Effector memory CD4-positive, alpha-beta T cell (primary cell): Measurements from ENCODE around the gene ANKRD33.

Experiments used
- DNase-seq, 3 donors: peaks; one replicate each; pipeline ENCODE4 v3.0.0-alpha.2; 2020
- H3K27ac ChIP-seq: 2 replicates; pipeline ENCODE4 v1.7.0; 2013; ENCODE audit warnings: mild to moderate bottlenecking, low read length, moderate library complexity; ENCODE audit not compliant: insufficient read depth, poor library complexity, severe bottlenecking
- H3K27me3 ChIP-seq: replicated peaks from 2 replicates; pipeline ENCODE4 v1.7.0; 2013; ENCODE audit warnings: mild to moderate bottlenecking, low read length; ENCODE audit not compliant: insufficient read depth, control insufficient read depth, poor library complexity, severe bottlenecking
- H3K36me3 ChIP-seq: 2 replicates; pipeline ENCODE4 v1.7.0; 2013; ENCODE audit warnings: mild to moderate bottlenecking, low read length, moderate library complexity; ENCODE audit not compliant: control insufficient read depth, insufficient read depth
- H3K4me1 ChIP-seq: 2 replicates; pipeline ENCODE4 v1.7.0; 2013; ENCODE audit warnings: low read length, mild to moderate bottlenecking; ENCODE audit not compliant: control insufficient read depth, insufficient read depth, poor library complexity, severe bottlenecking
- H3K4me3 ChIP-seq: 2 replicates; pipeline ENCODE4 v1.7.0; 2013; ENCODE audit warnings: low read length, low read depth, mild to moderate bottlenecking; ENCODE audit not compliant: insufficient read depth, poor library complexity, severe bottlenecking
- H3K9me3 ChIP-seq: 2 replicates; pipeline ENCODE4 v1.7.0; 2013; ENCODE audit warnings: mild to moderate bottlenecking, low read length, moderate library complexity; ENCODE audit not compliant: control insufficient read depth

The ANKRD33 gene

GRCh38 chr12:51917746-51918453 lies 30.0 kb downstream of the ANKRD33 start:
- H3K27me3 ChIP-seq, result no peaks in the 10 kb centered on the region
- no peak overlapping the region for H3K4me3 ChIP-seq
- no peak overlapping the region for H3K27ac ChIP-seq
- no peaks in the 10 kb centered on the region for H3K36me3 ChIP-seq
- DNase-seq, result no peak
- H3K9me3 ChIP-seq, result no peaks in the 10 kb centered on the region
- no peaks in the 10 kb centered on the region for H3K4me1 ChIP-seq

- no peak for DNase-seq
Measured at GRCh38 chr12:51920046-51920445, 32.1 kb downstream of the ANKRD33 start.

GRCh38 chr12:51921017-51921725 lies 33.3 kb downstream of the ANKRD33 start:
- Histone ChIP-seq H3K36me3 (no peaks in the 10 kb centered on the region), H3K4me3 (no peak overlapping the region), H3K27me3 (no peaks in the 10 kb centered on the region), H3K27ac (no peak overlapping the region), H3K9me3 (no peaks in the 10 kb centered on the region), H3K4me1 (no peaks in the 10 kb centered on the region)
- no peak for DNase-seq

More at GRCh38 chr12:51920046-51920445, 32.1 kb downstream of the ANKRD33 start:
- H3K4me3 ChIP-seq, result no peak overlapping the region
- H3K9me3 ChIP-seq, result no peaks in the 10 kb centered on the region
- H3K27ac ChIP-seq, result no peak overlapping the region
- H3K4me1 ChIP-seq, result no peaks in the 10 kb centered on the region
- no peaks in the 10 kb centered on the region for H3K36me3 ChIP-seq
- no peaks in the 10 kb centered on the region for H3K27me3 ChIP-seq

GRCh38 chr12:51922146-51922545 lies 34.2 kb downstream of the ANKRD33 start:
- Histone ChIP-seq H3K9me3 (no peaks in the 10 kb centered on the region), H3K27ac (no peak overlapping the region), H3K36me3 (no peaks in the 10 kb centered on the region), H3K27me3 (no peaks in the 10 kb centered on the region), H3K4me1 (no peaks in the 10 kb centered on the region), H3K4me3 (no peak overlapping the region)
- DNase-seq, result no peak

GRCh38 chr12:51922762-51923505 lies 35.0 kb downstream of the ANKRD33 start:
- no peaks in the 10 kb centered on the region for H3K4me1 ChIP-seq
- H3K4me3 ChIP-seq, result no peak overlapping the region
- H3K27ac ChIP-seq, result no peak overlapping the region
- H3K27me3 ChIP-seq, result no peaks in the 10 kb centered on the region
- no peak for DNase-seq
- no peaks in the 10 kb centered on the region for H3K36me3 ChIP-seq
- H3K9me3 ChIP-seq, result no peaks in the 10 kb centered on the region

GRCh38 chr12:51923506-51924365 lies 35.8 kb downstream of the ANKRD33 start:
- H3K27me3 ChIP-seq, result no peaks in the 10 kb centered on the region
- peak; percentile 10 to 16 (median 11) for DNase-seq
- no peak overlapping the region for H3K27ac ChIP-seq
- no peaks in the 10 kb centered on the region for H3K9me3 ChIP-seq
- no peaks in the 10 kb centered on the region for H3K36me3 ChIP-seq
- no peaks in the 10 kb centered on the region for H3K4me1 ChIP-seq
- no peak overlapping the region for H3K4me3 ChIP-seq

GRCh38 chr12:51924551-51925319 lies 36.8 kb downstream of the ANKRD33 start:
- H3K4me3 ChIP-seq, result no peak overlapping the region
- H3K36me3 ChIP-seq, result no peaks in the 10 kb centered on the region
- no peaks in the 10 kb centered on the region for H3K27me3 ChIP-seq
- no peak for DNase-seq
- H3K4me1 ChIP-seq, result no peaks in the 10 kb centered on the region
- no peak overlapping the region for H3K27ac ChIP-seq
- no peaks in the 10 kb centered on the region for H3K9me3 ChIP-seq

- Histone ChIP-seq H3K4me3 (no peak overlapping the region), H3K36me3 (no peaks in the 10 kb centered on the region), H3K27ac (no peak overlapping the region), H3K9me3 (no peaks in the 10 kb centered on the region), H3K4me1 (no peaks in the 10 kb centered on the region), H3K27me3 (no peaks in the 10 kb centered on the region)
- DNase-seq, result no peak
Measured at GRCh38 chr12:51925346-51926063, 37.6 kb downstream of the ANKRD33 start.
